Esophagus squamous epithelium (tissue), 5 donors: ENCODE data around the gene SLC6A17. TPM values are rescaled to one million over a fixed set of nuclear protein-coding genes. Genes with fewer than 3 reads are reported as not detected.

Experiments used
- DNase-seq: peaks from one replicate; lab custom pipeline; 2025; lab: John Stamatoyannopoulos, UW
- H3K27ac ChIP-seq, 4 donors: fragments of 200-600 bp; sonication (generic); one replicate each; pipeline ENCODE4 v1.5.1; 2016 to 2019; ENCODE audit warnings: mild to moderate bottlenecking in 1 of 4
- H3K27me3 ChIP-seq, 4 donors: fragments of 200-600 bp; sonication (generic); 1 replicate in 3 of 4; 2 replicates in 1 of 4; pipeline versions ENCODE4 v1.5.1 to v1.6.0; 2017 to 2021; ENCODE audit warnings: antibody characterized with exemption in 1 of 4
- H3K36me3 ChIP-seq, 3 donors: fragments of 200-600 bp; sonication (generic); one replicate each; pipeline ENCODE4 v1.5.1; 2016 to 2019
- H3K4me1 ChIP-seq, 3 donors: fragments of 200-600 bp; sonication (generic); one replicate each; pipeline ENCODE4 v1.5.1; 2017 to 2019
- H3K4me3 ChIP-seq, 4 donors: fragments of 200-600 bp; sonication (generic); 1 replicate in 3 of 4; 2 replicates in 1 of 4; pipeline ENCODE4 v1.5.1; 2016 to 2019; ENCODE audit warnings: mild to moderate bottlenecking in 2 of 4, moderate library complexity in 1 of 4
- H3K9me3 ChIP-seq, 3 donors: fragments of 200-600 bp; sonication (generic); one replicate each; pipeline ENCODE4 v1.5.1; 2016 to 2019
- POLR2A ChIP-seq, 4 donors: fragments of 450-650 bp; IDR thresholded peaks; one replicate each; pipeline ENCODE4 v1.6.1; 2017; ENCODE audit warnings: antibody characterized with exemption in 4 of 4, mild to moderate bottlenecking in 4 of 4, moderate library complexity in 3 of 4
- WGBS, 2 donors: methylation state at CpG; one replicate each; pipeline ENCODE4 v1.1.5; 2018; 5-methylcytosine and 5-hydroxymethylcytosine counted together
- intact Hi-C: fragments of 100-400 bp; cut with DNase I; formaldehyde crosslinking; loops from one replicate; pipeline ENCODE4 v1.15.0; 2022
- total RNA-seq, 4 donors: library from RNA; depleted of rRNA; stranded (reverse); fragments of >200 nt; gene quantifications; one replicate each; pipeline ENCODE4 v1.1.0, GENCODE V29; 2016
- TF ChIP-seq, protein P1 (sequence below), 6 experiments: fragments of 450-650 bp in 4 of 6; fragments of 200-600 bp in 2 of 6; sonication (generic) in 2 of 6; IDR thresholded peaks; one replicate each; pipeline ENCODE4 v1.5.1; 2016 to 2019; ENCODE audit warnings: antibody characterized with exemption in 6 of 6, mild to moderate bottlenecking in 4 of 6, moderate library complexity in 4 of 6
- donor health status: DM: yes; HTN: yes; CAD: no.

The SLC6A17 gene
- total RNA-seq, result under 1 TPM; 0.11 to 0.29 (median 0.23) TPM

DNA sequence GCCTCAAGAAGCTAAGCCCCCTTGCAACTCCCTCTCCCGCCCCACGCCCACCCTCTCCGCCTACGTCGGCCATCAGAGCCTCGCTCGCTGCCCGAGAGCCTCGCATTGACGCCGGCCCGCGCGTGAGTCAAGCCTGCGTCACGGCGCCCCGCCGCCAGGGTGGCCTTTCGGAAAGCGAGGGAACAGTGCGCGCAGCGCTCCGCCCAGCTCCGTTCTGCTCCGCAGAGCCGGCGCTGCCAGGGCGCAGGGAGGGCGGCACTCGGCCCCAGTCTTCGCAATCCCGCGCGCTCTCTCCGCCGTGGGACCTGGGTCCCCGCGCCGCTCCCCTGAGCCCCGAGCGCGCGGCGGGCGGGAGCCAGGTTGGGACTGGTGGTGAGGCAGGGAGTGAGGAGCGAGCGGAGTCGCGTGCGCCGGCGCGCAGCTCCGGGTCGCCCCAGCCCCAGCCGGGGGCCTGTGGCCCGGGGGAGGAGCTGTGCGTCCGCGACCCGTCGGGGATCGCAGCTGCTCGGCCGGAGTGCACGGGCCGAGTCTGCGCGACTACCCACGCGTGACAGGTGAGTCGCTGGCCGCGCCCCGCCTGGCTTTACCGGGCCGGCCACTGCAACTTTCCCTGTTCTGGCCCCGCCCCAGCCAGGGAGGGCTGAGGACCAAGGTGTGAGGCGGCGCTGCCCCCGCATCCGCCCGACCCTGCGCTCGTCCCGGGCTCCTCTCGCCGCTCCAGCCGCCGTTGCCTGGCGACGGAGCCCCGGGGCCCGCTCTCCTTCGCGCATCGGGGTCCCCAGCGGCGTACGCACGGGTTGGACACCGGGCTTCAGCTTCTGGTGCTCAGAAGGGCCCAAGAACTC is at the start of gene SLC6A17:
Gene SLC6A17, plus strand, starts transcription at position 165 of the 845 bp plus-strand sequence. CDS start 16,436 bp downstream, outside the sequence.
- intact Hi-C loops, result no loop called here
- Histone ChIP-seq H3K36me3 (no peaks in the 10 kb centered on the region), H3K9me3 (no peaks in the 10 kb centered on the region), H3K4me3 (peak within 1 kb of the TSS in 3 of 4 donors; percentile 19 to 63 (median 45)), H3K27me3 (peaks cover 0 to 100% (median 3%) of the 10 kb centered on the region in 4 donors), H3K27ac (no peak within 1 kb of the TSS), H3K4me1 (peaks cover 12 to 18% (median 14%) of the 10 kb centered on the region in 3 donors)
- TF ChIP-seq, protein P1, sequence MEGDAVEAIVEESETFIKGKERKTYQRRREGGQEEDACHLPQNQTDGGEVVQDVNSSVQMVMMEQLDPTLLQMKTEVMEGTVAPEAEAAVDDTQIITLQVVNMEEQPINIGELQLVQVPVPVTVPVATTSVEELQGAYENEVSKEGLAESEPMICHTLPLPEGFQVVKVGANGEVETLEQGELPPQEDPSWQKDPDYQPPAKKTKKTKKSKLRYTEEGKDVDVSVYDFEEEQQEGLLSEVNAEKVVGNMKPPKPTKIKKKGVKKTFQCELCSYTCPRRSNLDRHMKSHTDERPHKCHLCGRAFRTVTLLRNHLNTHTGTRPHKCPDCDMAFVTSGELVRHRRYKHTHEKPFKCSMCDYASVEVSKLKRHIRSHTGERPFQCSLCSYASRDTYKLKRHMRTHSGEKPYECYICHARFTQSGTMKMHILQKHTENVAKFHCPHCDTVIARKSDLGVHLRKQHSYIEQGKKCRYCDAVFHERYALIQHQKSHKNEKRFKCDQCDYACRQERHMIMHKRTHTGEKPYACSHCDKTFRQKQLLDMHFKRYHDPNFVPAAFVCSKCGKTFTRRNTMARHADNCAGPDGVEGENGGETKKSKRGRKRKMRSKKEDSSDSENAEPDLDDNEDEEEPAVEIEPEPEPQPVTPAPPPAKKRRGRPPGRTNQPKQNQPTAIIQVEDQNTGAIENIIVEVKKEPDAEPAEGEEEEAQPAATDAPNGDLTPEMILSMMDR (IDR thresholded peaks at IDR 0.05), result peak in 1 of 6 experiments; percentile 50
- TF ChIP-seq POLR2A (IDR thresholded peaks at IDR 0.05), result no peak
- 0% methylated on average over 2 to 8 of the region's 104 CpGs for WGBS, 2 donors
- no peak for DNase-seq

DNA sequence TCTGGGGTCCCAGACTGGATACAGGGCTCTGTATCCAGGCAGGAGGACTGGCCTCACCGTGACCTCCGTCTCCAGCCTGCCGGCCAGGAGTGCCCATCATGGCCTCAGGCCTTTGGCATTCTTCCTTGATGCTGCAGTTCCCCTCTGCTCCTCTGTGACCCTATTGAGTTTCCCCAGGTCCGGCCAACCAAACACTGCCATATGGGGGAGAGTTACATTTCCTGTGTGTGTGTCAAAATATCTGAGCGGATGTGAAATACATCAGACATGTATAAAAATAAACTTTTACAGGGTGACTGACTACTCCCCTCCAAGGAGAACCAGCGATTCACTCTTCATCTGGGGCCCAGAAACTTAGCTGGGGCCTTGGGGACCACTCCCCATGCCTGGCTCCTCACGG is 48.2 kb upstream of the SLC6A17 start:
- WGBS, 2 donors, result 28 to 53% methylated on average over 4 to 7 of the region's 7 CpGs
- H3K4me3 ChIP-seq, result no peak overlapping the region
- H3K4me1 ChIP-seq, result peaks cover 0 to 9% (median 0%) of the 10 kb centered on the region in 3 donors
- no peaks in the 10 kb centered on the region for H3K36me3 ChIP-seq
- H3K27me3 ChIP-seq, result peaks cover 0 to 28% (median 0%) of the 10 kb centered on the region in 4 donors
- no peak for DNase-seq
- TF ChIP-seq, protein P1 (IDR thresholded peaks at IDR 0.05), result no peak
- H3K9me3 ChIP-seq, result no peaks in the 10 kb centered on the region
- no peak overlapping the region for H3K27ac ChIP-seq
- intact Hi-C loops, result no loop called here

DNA sequence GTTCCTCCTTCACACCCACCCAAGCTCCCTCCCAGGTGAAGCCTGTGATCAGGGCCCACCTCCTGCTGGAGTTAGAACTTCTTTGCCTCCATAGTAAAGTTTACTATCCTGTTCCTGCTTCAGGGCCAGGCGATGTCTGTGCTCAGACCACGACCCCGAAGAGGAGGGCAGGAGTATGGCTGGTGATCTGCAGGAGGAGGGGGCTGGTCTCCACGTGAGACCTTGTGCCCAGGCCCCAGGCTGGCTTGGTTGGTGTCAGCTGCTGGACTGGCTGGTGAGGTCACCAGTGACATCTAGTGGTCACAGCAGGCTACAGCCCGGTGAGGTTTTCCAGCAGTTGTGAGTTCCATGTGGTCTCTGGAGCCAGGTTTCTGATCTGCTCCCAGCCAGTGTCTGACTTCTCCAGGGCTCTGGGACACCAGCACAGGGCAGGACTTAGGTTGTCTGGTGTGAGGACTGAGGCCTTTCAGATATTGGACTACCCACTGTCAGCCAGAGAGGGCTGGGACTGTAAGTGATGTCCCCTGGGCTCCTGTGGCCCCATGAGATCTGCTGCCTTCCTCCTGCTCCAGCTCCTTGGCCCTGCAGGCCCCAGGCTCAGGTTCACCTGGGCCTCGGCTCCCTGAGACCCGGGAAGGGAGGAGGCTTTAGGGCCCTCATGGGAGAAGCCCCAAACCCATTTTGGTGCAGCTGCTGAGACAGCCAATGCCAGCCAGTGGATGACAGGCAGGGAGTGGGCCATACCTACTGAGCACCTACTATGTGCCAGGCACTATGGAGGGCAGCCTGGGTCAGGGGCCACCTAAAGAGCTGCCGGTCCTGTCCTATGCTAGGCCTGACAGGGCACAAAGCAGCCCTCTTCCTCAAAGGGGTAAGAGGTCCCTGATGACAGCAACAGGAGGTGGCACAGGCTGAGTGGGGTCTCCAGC is 44.0 kb upstream of the SLC6A17 start:
- 0 to 7% methylated on average over 1 to 5 of the region's 8 CpGs for WGBS, 2 donors
- Histone ChIP-seq H3K4me1 (no peaks in the 10 kb centered on the region), H3K27ac (no peak overlapping the region), H3K36me3 (no peaks in the 10 kb centered on the region), H3K4me3 (no peak overlapping the region), H3K9me3 (no peaks in the 10 kb centered on the region), H3K27me3 (peaks cover 0 to 28% (median 0%) of the 10 kb centered on the region in 4 donors)
- intact Hi-C loops, result loop anchor here (5.0 kb wide), 1 partner anchor 54 kb away; no protein-coding TSS in a partner anchor
- DNase-seq, result no peak
- no peak for TF ChIP-seq POLR2A (IDR thresholded peaks at IDR 0.05)
- TF ChIP-seq, protein P1 (IDR thresholded peaks at IDR 0.05), result peak; percentile 61 to 88 (median 78)

DNA sequence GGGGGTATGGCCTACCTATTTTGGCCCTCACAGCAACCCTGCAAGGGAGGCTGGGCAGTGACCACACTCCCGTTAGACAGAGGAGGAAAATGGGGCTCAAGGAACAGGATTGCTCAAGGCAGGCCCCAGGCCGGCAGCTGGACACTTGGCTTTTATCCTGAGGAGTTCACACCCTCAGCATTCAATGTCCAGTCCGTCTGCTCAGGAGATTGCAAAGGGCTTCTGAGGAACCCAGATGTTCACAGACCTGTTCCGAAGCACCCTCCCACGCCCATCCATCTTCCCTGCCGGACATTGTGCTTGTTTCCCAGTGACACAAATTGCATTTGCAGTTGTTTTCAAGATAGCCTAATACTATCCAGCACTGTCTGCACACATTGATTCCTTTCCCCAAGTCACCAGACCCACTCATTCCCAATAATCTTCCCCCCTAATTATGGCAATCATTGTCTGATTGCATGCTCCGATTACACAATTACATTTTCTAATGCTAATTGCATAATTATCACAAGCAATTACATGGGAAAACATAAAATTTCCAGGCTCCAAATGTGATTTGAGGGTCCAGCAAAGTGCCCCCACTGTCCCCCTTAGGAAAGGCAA is 42.3 kb upstream of the SLC6A17 start:
- Histone ChIP-seq H3K27ac (no peak overlapping the region), H3K4me1 (no peaks in the 10 kb centered on the region), H3K36me3 (no peaks in the 10 kb centered on the region), H3K9me3 (no peaks in the 10 kb centered on the region), H3K4me3 (no peak overlapping the region), H3K27me3 (peaks cover 0 to 37% (median 0%) of the 10 kb centered on the region in 4 donors)
- intact Hi-C loops, result loop anchor here (5.0 kb wide), 1 partner anchor 56 kb away; no protein-coding TSS in a partner anchor
- WGBS, 2 donors, result 66 to 74% methylated on average over 5 of the region's 7 CpGs
- DNase-seq, result no peak
- TF ChIP-seq, protein P1 (IDR thresholded peaks at IDR 0.05), result no peak
- TF ChIP-seq POLR2A (IDR thresholded peaks at IDR 0.05), result no peak
